HG02884 (cell line): Measurements from ENCODE around the gene SRP72.
"Not testable (repeated sequence)": the region's sequence is repeated elsewhere in the genome, so short reads cannot be mapped to it uniquely, and the experiment has no call there.

Experiments used
- ATAC-seq: cut with Tn5 transposase; IDR thresholded peaks from one replicate; pipeline ENCODE4 v1.9.1; 2021; ENCODE audit warnings: mild to moderate bottlenecking, moderate library complexity; ENCODE audit not compliant: unreplicated experiment

The SRP72 gene

GRCh38 chr4:56467284-56468096, at the start of gene SRP72:
TSS of gene SRP72 (plus strand) at chr4:56467617. CDS start at chr4:56467636, 19 bp downstream.
- ATAC-seq: peak; percentile 90

GRCh38 chr4:56424176-56424575, 43.2 kb upstream of the SRP72 start:
- ATAC-seq: no peak

- ATAC-seq: no peak
Measured at GRCh38 chr4:56424697-56425514, 42.5 kb upstream of the SRP72 start.

- no peak for ATAC-seq
Measured at GRCh38 chr4:56425518-56425917, 41.9 kb upstream of the SRP72 start.

- ATAC-seq: peak; percentile 70
Measured at GRCh38 chr4:56426273-56426672, 41.1 kb upstream of the SRP72 start.

- no peak for ATAC-seq
Measured at GRCh38 chr4:56427179-56427578, 40.2 kb upstream of the SRP72 start.

GRCh38 chr4:56430203-56430602, 37.2 kb upstream of the SRP72 start:
- ATAC-seq: no peak

- no peak for ATAC-seq
Measured at GRCh38 chr4:56433280-56433679, 34.1 kb upstream of the SRP72 start.

- ATAC-seq: peak; percentile 15
Measured at GRCh38 chr4:56434599-56435139, 32.7 kb upstream of the SRP72 start.

- ATAC-seq: peak; percentile 72
Measured at GRCh38 chr4:56435140-56435926, 32.1 kb upstream of the SRP72 start, which contains the start of gene PPAT. TSS of gene PPAT (minus strand) at chr4:56435615. CDS start at chr4:56435477, 138 bp downstream.

GRCh38 chr4:56438766-56439165, 28.7 kb upstream of the SRP72 start:
- ATAC-seq: no peak

- no peak for ATAC-seq
Measured at GRCh38 chr4:56440983-56441382, 26.4 kb upstream of the SRP72 start.

- ATAC-seq: no peak
Measured at GRCh38 chr4:56444719-56445118, 22.7 kb upstream of the SRP72 start.

- no peak for ATAC-seq
Measured at GRCh38 chr4:56445699-56446098, 21.7 kb upstream of the SRP72 start.

- ATAC-seq: no peak
Measured at GRCh38 chr4:56448301-56448700, 19.1 kb upstream of the SRP72 start.

GRCh38 chr4:56449475-56449874, 17.9 kb upstream of the SRP72 start:
- ATAC-seq: not testable (repeated sequence)

GRCh38 chr4:56450342-56450741, 17.1 kb upstream of the SRP72 start:
- ATAC-seq: no peak

GRCh38 chr4:56460085-56460484, 7.3 kb upstream of the SRP72 start:
- no peak for ATAC-seq

- ATAC-seq: no peak
Measured at GRCh38 chr4:56462157-56462556, 5.3 kb upstream of the SRP72 start.

- no peak for ATAC-seq
Measured at GRCh38 chr4:56463711-56464110, 3.7 kb upstream of the SRP72 start.

- ATAC-seq: no peak
Measured at GRCh38 chr4:56464581-56464980, 2.8 kb upstream of the SRP72 start.
